ENCODE results near the gene SNX33.

- TF ChIP-seq OSR1 (CRISPR knock-in tag; IDR thresholded peaks at IDR 0.05) (no peak), RARB (CRISPR knock-in tag; IDR thresholded peaks at IDR 0.05) (no peak), PATZ1 (CRISPR knock-in tag; IDR thresholded peaks at IDR 0.05; ENCODE audit: borderline replicate concordance) (no peak), TOX (CRISPR knock-in tag; IDR thresholded peaks at IDR 0.05; ENCODE audit: borderline replicate concordance) (no peak), CSDC2 (CRISPR knock-in tag; IDR thresholded peaks at IDR 0.05) (no peak), ESRRG (CRISPR knock-in tag; IDR thresholded peaks at IDR 0.05) (no peak), TSHZ2 (CRISPR knock-in tag; IDR thresholded peaks at IDR 0.05) (no peak), CSRNP3 (CRISPR knock-in tag; IDR thresholded peaks at IDR 0.05) (no peak), ARNTL (CRISPR knock-in tag; IDR thresholded peaks at IDR 0.05; ENCODE audit: borderline replicate concordance, low read depth) (no peak), CREB5 (CRISPR knock-in tag; IDR thresholded peaks at IDR 0.05; ENCODE audit: low read depth) (no peak), ZNF70 (CRISPR knock-in tag; IDR thresholded peaks at IDR 0.05) (no peak)
Observed at GRCh38 chr15:75646944-75647364, 758 bp upstream of the SNX33 start.

Measured in SK-N-SH treated with all-trans-retinoic acid at 6 μM for 48 hours (cell line).